HCT116 (cell line): ENCODE measurements around the gene ASCL5.

Experiments used
- CTCF ChIP-seq, 3 experiments: fragments of 200-600 bp in 1 of 3; sonication (generic) in 1 of 3; IDR thresholded peaks in 2 of 3; conservative IDR thresholded peaks in 1 of 3; 2 replicates each; pipeline ENCODE4 v1.5.1; 2012 to 2017; ENCODE audit warnings: low read depth in 2 of 3, low read length in 2 of 3, antibody characterized with exemption in 1 of 3, borderline replicate concordance in 1 of 3, control low read depth in 1 of 3, mild to moderate bottlenecking in 1 of 3, mixed read lengths in 1 of 3, mixed run types in 1 of 3, moderate library complexity in 1 of 3; ENCODE audit not compliant: insufficient read depth in 1 of 3
- EZH2phosphoT487 ChIP-seq: fragments of 200-600 bp; IDR thresholded peaks from 2 replicates; pipeline ENCODE4 v1.6.1; 2018; ENCODE audit warnings: antibody characterized with exemption, borderline replicate concordance
- JUND ChIP-seq: IDR thresholded peaks from 2 replicates; pipeline ENCODE4 v1.6.1; 2012

GRCh38 chr1:201144701-201145100 is 17.7 kb upstream of the ASCL5 start:
- TF ChIP-seq CTCF (IDR thresholded peaks at IDR 0.05 in 2 of 3, conservative IDR thresholded peaks at IDR 0.05 in 1 of 3; ENCODE audit: borderline replicate concordance in 1 of 3, insufficient read depth in 1 of 3, low read depth in 2 of 3, low read length in 2 of 3) (no peak), JUND (no peak), EZH2phosphoT487 (no peak)
